Lower leg skin (tissue), 3 donors: ENCODE data around the gene SNN.

Source experiments
- CTCF ChIP-seq, 3 donors: fragments of 450-650 bp; IDR thresholded peaks; one replicate each; pipeline ENCODE4 v1.5.1; 2016; ENCODE audit warnings: antibody characterized with exemption in 3 of 3, mild to moderate bottlenecking in 3 of 3, moderate library complexity in 2 of 3
- POLR2A ChIP-seq, 2 donors: fragments of 450-650 bp; IDR thresholded peaks; one replicate each; pipeline ENCODE4 v1.6.1; 2016 to 2017; ENCODE audit warnings: antibody characterized with exemption in 2 of 2, mild to moderate bottlenecking in 1 of 2, moderate library complexity in 1 of 2

GRCh38 chr16:11686713-11687380 lies 18.6 kb downstream of the SNN start:
- TF ChIP-seq POLR2A (IDR thresholded peaks at IDR 0.05) = no peak
- no peak for TF ChIP-seq CTCF (IDR thresholded peaks at IDR 0.05)
